Stimulated activated CD4-positive, alpha-beta T cell treated with anti-CD3 and anti-CD28 coated beads, Interleukin-12 subunit alpha, Interleukin-12 subunit beta, amount 100 ng/mL, for 48 hours (primary cell): ENCODE data around the gene SETD3.

Source experiments
- DNase-seq, 3 donors: peaks; one replicate each; pipeline ENCODE4 v3.0.0-alpha.2; 2020; ENCODE audit warnings: low read depth in 2 of 3, low spot score in 1 of 3

SETD3 gene

DNA sequence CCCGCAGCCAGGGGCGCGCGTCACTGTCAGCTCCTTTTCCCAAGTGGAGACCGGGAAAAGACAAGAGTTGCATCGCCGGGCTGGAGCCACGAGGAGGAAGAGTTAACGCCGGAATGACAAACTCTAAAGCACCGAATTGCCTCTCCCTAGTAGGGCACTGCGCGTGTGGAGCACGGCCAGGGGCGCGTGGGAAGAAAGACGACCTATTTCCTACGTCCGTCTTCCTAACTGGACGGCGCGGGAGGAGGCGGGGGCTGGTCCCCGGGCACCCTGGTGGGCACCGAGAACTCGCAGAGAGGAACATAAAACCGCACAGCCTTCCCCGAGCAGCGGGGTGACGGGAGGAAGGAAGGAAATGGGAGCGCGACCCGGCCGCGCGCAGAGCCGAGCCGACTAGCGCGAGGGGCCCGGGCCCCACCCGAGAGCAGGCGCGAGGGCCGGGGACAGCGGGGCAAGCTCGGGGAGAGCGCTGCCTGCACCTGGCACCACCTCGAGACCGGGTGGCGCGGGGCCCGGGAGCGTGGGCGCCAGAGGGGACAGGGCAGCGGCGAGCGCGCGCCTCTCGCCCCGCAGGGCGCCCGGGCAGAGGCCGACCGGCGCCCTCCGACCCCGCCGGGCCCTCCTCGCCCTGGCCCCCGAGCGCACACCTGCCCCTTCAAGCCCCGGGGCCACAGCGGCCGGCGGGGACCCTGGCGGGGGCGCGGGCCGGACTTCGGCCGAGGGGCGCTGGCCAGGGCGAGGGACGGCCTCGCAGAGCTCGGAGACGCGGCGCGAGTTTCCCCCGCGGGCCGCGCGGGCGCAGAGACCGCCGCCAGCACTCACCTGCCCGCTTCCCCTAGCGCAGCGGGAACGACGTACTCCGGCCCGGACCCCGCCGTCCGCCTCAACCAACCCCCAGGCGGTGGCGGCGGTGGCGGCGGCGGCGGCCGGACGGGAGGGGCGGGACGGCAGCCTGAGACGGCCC lies at the start of gene SETD3:
SETD3 (minus strand) TSS at position 954 of the 964 bp plus-strand sequence. CDS start 15,054 bp downstream, outside the sequence.
- DNase-seq = peak in 2 of 3 donors; percentile 18 to 23

DNA sequence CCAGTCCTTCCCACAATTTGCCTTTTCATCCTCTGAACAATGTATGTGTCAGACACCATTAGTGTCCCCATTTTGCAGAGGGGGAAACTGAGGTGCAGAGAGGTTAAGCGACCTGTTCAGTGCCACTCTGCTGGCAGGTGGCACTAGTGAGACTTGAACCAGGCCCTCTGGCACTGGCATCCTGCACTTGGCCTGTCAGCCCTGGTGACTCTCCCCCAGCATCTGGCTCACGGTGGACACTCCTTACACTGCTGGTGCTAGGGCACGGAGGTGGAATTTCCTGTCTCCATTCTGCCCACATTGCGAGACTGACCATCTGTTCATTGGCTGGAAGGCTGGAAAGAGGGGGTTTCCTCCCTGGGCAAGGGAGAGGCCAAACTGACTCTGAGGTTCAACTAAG lies 49.2 kb upstream of the SETD3 start:
- no peak for DNase-seq

DNA sequence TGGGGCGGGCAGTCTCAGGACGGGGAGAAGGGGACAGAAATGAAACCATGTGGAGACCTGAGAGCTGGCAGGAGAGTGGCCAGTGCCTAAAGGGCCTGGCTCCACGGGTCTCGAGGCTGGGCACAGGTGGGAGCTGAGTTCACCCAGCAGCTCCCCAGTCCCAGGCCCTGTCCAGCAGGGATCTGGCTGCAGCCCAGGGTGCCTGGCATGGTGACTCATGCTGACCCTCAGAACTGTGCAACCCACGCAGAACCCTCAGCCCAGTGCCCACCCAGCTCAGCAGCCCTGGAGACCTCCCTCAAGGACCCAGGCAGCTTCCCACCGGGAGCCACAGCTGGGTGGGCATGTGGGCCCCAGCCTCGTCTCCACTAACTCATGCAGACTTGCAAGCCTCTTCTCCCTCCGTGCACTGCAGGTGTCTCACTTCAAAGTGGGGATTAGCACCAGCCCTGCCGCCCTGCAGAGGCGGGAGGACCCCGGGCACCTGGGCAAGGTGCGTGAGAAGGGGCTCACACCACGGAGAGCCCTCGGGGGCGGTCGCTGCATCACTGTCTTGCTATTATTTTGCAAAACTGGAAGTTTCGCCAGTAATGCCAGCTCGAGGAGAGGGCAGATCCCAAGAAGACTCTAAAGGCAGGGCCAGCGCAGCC lies 46.9 kb upstream of the SETD3 start:
- no peak for DNase-seq

DNA sequence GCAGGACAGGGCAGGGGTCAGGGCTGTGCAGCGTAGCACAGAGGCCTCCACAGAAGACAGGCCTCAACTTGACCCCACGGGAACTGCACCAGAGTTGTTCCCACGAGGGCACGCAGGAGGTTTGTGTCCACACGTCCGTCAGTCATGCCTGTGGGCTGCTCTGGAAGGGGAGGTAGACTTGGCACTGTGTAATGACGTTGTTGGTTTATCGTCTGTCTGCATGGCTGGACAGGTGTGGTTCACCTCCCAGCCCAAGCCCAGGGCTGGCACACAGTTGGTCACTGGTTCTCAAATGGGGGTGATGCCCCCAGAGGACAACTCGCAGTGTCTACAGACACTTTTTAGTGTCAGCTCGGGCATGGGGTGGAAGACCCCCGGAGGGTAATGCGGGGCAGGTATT lies 46.4 kb upstream of the SETD3 start:
- DNase-seq = no peak

DNA sequence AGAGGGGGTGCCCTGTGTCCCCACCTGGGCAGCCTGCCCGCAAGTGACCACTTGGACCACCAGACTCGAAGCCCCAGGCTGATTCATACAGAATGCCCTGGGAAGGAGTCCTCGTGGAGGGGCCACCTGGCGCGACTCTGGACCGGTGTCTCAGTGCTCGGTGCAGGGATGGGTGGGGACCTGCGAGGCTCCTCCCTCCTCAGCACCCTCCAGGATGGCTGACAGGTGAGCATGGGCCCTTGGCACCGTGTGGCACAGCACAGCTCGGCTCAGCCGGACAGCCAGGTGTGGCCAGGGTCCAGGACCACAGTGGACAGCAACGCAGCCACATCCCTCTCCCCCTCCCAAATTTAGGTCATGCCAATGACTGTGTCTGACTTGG lies 45.0 kb upstream of the SETD3 start:
- DNase-seq = no peak

DNA sequence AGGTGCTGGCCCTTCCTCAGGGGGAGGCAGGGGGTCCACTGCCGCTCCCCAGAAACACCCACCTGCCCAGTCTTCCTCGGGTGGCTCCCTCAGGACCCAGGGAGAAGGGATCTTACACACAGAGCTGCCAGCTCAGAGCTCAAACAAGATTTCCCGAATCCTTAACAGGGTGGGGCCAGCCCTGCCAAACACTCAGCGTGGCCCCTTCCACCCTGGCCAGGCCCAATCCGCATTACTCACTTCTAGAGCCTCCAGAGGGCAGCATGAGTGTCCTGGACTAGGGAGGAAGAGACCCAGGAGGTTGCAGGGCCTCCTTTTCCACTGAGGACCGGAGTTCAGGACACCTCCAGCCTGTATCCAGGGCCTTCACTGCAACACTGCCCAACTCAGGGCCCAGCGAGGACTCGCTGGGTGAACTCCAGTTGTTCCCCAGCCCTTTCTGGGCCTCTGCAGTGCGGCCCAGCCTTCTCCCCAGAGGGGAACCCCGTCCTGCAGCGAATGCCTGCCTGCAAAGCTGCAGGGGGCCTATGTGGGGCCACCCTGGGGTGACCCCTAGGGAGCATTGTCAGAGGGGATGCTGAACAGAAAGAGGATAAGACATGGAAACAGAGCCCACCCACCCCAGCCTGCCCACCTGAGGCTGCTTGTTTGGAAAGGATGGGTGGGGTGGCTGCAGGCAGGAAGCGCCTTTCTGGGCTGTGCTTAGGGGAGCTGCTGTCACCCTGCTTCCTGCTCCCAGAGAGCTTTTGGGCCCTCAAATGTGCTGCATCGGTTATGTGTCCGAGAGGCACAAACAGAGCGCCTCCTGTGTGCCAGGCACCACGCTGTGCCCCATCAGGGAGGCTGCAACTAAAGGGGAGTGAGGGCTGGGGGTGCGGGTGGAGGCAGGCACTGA lies 44.4 kb upstream of the SETD3 start:
- DNase-seq = no peak

DNA sequence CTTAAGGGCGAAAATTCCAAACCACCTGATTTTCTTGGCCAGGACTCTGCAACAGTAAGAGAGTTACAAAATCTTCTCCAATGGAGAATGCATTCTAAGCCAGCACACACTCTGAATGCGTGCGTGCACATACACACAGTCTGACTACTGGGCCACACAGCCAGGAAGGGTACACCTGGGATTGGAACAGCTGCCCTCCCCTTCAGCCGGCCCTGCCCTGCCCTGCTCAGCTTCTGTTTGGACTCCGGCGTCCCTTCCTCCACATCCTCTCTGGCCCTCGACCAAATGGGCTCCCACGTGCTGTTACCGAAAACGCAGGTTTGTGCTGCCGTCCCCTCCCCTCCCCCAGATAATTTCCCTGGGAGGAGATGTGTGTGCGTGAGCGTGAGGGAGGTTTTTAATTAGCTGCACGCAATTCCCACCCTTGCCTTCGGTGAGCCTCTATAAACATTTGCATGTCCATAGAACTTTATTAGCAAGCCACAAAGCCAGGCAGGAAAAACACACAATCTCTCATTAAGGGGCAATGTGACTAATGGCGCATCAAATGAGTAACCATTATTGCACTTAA lies 43.5 kb upstream of the SETD3 start:
- no peak for DNase-seq

DNA sequence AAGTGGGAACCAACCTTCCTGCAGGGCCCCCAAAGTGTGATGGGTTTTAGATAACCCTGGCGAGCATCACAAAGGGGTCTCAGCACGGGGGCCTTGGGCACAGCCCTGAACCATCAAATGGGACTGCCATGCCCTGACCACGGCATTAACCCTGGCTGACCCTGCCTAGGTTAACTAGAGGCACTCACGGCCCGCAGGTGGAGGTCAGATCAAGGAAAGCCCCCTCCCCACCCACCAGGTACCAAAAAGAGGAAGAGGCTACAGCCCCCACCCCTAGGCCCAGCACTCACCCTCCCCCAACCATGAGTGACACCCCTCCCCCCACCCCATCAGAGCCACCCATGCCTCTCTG lies 43.0 kb upstream of the SETD3 start:
- no peak for DNase-seq

DNA sequence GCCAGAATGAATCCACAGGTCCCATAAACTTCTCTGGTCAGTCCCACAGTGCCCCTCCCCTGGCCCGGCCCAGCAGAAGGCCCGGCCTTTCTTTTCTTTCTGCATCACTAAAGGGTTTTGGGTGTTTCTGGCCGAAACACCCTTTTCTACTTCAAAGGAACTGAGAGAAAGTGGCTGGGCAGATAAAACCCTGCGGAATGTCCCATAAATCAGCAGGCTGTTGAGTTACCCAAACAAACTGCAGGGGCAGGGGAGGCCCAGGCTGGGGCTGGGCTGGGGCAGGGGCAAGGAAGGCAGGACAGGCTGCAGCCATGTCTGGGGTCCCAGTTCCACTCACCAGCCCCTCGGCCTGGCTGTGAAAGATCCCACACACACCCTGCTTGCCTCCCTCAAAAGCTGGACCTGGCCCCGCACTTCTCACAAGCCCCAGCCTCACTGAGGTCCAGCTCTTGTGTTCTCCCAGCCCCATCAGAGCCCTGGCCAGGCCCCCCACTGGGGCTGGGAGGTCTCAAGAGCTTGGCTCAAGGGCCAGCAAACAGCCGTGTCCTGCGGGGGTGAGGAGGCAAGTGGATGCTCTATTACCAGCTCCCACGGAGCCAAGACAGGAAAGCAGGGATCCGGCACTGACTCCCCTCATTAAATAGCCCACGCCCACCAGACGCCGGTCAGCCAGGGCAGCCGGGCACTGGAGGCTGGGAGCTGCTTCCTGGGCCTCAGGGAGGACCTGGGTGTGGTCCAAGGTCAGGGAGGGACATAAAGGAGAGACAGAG lies 42.5 kb upstream of the SETD3 start:
- DNase-seq = no peak

DNA sequence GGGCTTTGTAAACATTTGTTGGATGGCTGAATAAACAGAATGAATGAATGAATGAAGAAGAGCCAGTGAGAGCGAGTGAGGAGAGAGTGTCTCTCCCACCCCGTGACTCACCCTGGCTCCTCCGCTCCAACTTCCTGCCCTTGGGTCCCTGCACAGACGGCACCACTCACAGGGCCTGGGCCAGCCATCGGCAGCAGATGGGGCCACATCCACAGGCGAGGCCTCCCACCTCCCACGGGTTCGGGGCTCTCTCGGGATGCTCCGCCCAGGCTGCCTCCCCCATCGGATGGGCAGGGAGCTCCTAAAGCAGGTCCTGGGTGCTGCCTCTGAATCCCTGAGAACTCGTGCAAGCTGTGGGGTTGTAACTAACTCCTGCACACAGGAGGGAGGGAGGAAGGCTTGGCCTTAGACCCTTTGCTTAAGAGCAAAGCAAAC lies 41.8 kb upstream of the SETD3 start:
- DNase-seq = no peak

DNA sequence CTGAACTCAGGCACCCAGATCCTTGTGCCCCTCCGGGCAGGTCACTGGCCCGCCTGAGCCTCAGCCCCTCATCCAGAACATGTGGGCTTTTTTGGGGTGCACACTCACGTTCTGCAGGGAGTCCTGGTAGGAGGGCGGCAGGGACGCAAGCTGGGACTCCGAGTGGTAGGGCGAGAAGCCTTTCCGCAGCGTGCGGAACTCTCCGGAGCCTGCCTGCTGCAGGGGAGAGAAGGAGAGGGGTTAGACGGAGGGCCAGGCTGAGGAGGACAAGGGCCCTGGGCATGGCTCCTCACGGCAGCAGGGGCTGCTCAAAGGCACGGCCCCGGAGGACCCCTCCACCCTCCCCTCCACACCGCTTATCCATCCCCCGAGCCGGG lies 41.4 kb upstream of the SETD3 start:
- DNase-seq = no peak

DNA sequence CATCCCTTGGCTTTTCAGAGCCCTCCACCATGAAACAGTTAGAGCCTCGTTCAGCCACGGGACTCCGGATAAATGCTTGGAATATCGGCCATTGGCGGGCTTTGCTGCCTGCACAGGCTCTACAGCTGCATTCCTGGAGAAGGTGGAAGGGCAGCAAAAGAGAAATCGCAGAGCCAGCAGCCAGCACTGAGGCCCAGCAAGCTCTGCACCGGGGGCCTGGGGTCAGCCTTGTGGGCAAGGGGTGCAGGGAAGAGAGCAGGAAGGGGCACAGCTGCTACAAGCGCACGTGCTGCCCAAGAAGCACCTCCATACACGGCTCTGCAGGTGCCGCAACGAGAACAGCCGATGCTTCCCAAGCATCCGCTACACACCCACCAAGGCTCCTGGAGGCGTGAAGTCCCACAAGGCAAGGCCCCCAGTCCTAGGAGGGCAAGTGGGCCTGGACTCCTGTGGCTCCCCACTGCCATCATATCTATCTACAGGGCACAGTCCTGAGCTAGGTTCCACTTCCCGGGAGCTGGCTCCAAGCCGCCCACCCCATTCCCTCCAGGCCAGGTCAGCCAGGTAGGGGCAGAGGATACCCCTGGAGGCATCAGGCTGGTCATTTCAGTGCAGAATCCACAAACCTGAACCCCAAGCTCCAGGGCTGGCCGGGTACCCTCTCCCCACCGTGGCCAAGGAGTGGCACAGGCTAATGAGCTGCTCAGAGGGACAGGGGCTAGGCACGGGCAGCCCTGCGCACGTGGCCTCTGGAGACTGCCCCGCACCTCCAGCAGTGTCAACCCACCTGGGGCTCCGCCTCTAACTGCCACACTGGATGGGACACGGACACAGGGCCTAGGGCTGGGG lies 40.7 kb upstream of the SETD3 start:
- DNase-seq = no peak

DNA sequence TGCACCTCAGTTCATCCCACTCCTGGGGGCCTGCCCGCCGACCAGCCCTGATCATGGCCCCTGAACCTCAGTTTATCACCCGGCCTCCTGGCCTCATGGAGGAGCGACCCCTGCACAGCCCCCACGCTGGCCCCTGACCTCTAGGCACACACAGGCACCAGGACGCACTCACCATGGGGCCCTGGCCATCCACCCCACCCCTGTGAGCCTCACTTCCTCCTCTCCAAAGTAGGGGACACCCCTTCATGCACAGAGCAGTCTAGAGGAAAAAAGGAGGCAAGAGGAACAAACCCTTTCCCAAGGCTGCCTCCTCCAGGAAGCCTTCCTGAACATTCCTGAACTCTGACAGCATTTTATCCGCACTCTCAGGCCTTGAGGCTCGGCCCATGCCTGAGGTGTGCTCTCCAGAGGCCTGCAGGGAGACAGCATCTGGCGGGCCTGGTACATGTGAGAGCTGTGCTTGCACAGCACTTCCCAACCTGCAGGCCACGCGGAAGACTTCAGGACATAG lies 40.0 kb upstream of the SETD3 start:
- DNase-seq = no peak

DNA sequence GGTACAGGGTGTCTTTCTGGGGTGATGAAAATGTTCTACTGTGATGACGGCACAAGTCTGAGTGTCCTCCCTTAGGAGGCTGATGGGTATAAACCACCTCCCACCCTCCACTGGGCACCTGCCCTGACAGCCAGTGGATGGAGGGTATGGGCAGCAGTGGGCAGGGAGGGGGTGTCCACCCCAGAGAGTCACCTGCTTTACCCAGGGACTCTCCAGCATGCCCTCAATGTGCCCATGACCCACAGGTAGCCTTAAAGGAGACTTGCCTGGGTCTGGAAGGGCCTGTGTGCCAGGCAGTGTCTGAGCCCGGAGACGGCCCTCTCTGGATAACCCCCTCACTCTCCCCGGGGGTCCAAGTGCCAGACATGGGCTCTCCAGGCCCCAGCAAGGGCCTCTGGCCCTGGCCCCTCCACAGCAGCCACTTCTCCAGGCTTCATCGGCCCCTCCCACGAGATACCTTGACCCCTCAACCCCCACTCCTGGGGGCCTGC lies 39.3 kb upstream of the SETD3 start:
- no peak for DNase-seq

DNA sequence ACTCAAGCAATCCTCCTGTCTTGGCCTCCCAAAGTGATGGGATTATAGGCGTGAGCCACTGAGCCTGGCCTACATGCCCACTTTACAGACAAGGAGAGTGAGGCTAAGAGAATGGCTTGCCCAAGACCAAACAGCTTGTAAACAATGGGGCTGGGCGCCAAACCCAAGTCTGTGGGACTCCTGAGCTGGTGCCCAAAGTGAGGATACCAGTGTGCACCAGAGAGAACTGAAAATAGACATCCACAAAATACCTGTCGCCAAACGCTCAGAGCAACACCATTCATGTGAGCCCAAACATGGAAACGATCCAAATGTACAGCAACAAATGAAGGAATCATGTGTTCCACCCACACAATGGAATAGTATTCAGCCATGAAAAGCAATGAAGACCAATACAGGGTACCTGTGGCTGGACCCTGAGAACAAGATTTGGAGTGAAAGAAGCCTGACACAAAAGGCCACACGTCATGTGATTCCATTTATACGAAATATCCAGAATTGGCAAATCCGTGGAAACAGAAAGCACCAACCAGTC lies 38.8 kb upstream of the SETD3 start:
- DNase-seq = no peak

DNA sequence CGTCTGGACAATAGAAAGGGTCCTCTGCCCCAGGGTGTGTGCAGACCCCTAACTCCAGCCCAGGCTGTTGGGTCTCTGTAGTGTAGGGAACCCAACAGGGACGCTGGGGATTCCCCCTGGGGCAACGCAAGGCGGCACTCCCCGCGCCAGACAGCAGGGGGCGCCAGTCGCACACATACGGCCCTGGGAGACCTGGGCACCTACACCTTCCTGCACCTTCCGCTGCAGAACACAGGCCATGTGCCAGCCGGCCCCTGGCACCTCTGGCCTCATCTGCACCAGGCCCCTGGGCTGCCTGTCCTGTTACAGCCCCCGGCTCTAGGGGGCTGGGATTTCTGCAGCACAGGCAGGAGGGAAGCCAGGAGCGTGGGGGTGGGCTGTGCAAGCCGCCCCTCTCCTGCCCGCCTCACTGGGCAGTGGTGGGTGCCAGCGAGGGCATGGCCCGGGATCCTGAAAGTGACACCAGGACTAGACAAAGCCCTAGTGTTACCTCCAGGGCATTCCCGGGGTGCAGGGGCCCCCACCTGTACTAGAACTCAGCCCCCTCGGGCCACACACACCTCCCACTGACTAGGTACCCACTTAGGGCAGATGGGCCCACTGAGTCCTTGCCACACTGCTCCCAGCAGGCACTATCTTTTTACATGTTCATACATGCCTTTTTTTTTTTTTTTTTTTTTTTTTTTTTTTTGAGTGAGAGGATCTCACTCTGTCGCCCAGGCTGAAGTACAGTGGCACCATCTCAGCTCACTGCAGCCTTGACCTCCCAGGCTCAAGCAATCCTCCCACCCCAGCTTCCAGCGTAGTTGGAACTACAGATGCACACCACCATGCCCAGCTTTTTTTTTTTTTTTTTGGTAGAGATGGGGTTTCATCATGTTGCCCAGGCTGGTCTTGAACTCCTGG lies 38.0 kb upstream of the SETD3 start:
- peak; percentile 69 to 85 (median 72) for DNase-seq

DNA sequence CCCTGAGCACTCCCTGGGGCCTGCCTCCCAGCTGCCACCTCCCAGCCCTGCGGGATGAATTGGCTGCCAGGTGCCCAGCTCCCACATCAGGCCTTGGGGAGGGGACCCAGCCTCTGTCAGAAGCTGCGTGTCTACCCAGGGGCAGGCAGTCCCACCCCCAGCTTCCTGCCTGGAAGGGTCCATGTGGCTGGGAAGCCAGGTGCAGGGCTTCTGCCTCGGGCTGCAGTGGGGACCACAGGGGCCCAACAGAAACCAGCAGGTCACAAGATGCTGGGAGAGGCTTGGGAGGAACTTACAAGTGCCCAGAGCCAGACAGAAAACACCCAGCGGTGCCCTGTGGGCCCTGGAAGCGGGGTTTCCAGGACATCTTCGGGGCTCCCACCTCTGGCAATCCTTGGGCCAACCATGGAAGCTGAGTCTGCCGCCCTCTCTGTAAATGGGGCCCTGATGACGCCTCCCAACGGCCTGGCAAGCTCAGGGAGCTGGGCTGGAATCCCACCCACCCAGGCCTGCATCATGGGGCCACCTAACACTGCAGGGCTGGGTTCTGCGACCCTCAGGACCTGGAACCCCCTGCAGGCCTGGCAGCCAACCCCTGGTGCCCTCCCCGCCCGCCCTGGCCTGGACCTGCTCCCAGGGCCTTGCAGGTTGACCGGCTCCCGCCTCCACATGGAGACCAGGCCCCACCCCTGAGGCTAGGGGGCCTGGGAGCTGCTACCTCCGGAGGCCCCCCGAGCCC lies 37.2 kb upstream of the SETD3 start:
- DNase-seq = no peak
